Colonic mucosa (tissue), 4 donors: Measurements from ENCODE around the gene OVCH1. TPM values are rescaled to one million over a fixed set of nuclear protein-coding genes. Genes with fewer than 3 reads are reported as not detected.

Source experiments
- DNase-seq: peaks from one replicate; pipeline ENCODE4 v3.0.0-alpha.2; 2020
- H3K27ac ChIP-seq: fragments of 200-600 bp; one replicate; pipeline ENCODE4 v1.8.0; 2021
- H3K27me3 ChIP-seq: fragments of 200-600 bp; one replicate; pipeline ENCODE4 v1.8.0; 2021
- H3K36me3 ChIP-seq: fragments of 200-600 bp; one replicate; pipeline ENCODE4 v1.8.0; 2021
- H3K4me1 ChIP-seq: fragments of 200-600 bp; one replicate; pipeline ENCODE4 v1.8.0; 2021; ENCODE audit warnings: mild to moderate bottlenecking
- H3K4me3 ChIP-seq: fragments of 200-600 bp; one replicate; pipeline ENCODE4 v1.8.0; 2021
- H3K9ac ChIP-seq, 2 donors: one replicate each; pipeline ENCODE4 v1.7.0; 2013; ENCODE audit warnings: control low read depth in 2 of 2, low read depth in 2 of 2, low read length in 2 of 2
- H3K9me3 ChIP-seq: fragments of 200-600 bp; one replicate; pipeline ENCODE4 v1.8.0; 2021
- intact Hi-C: fragments of 100-400 bp; cut with DNase I; formaldehyde crosslinking; loops from one replicate; pipeline ENCODE4 v1.14.1; 2022
- total RNA-seq, 2 donors: library from RNA; stranded (reverse); fragmentation: NEBNext Ultra II Directional in 1 of 2; extraction: Animal tissue kit (Norgen Biotek cat#: 25700) in 1 of 2; gene quantifications; one replicate each; pipeline ENCODE4 v1.2.1, GENCODE V29; 2021
- TF ChIP-seq, protein P1 (sequence below): fragments of 200-600 bp; IDR thresholded peaks from one replicate; pipeline ENCODE4 v1.8.0; 2022; ENCODE audit warnings: antibody characterized with exemption, mild to moderate bottlenecking
- donor health status: healthy.
- donor health status: DM: no; HTN: no; CAD: no.
- donor health status: DM: no; HTN: no; CAD: no.

The OVCH1 gene
- total RNA-seq, 2 donors from 2014 or later: not detected

DNA sequence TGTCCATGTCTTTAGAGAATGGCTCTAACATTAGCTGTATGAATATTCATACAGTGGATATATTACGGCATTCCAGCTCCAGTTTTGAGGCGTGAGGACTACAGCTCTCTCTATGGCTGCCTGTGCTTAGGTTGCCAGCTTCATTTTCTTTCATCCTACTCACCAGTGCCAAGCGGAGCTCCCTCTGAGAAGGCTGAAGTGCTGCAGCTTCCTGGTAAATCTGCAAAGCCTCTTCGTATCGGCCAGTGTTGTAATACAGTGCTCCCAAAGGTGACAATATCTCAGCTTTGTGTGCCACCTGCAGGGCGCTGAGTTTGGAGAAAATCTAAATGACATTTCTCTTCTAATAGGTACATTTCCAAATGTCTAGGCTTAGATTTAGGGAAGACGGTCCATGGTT, 19.8 kb upstream of the OVCH1 start:
- no peaks in the 10 kb centered on the region for H3K27me3 ChIP-seq
- no peak overlapping the region for H3K4me3 ChIP-seq
- no peaks in the 10 kb centered on the region for H3K9me3 ChIP-seq
- H3K36me3 ChIP-seq: no peaks in the 10 kb centered on the region
- no peak for DNase-seq
- H3K9ac ChIP-seq: no peak overlapping the region
- intact Hi-C loops: no loop called here
- no peak overlapping the region for H3K27ac ChIP-seq
- TF ChIP-seq, protein P1, sequence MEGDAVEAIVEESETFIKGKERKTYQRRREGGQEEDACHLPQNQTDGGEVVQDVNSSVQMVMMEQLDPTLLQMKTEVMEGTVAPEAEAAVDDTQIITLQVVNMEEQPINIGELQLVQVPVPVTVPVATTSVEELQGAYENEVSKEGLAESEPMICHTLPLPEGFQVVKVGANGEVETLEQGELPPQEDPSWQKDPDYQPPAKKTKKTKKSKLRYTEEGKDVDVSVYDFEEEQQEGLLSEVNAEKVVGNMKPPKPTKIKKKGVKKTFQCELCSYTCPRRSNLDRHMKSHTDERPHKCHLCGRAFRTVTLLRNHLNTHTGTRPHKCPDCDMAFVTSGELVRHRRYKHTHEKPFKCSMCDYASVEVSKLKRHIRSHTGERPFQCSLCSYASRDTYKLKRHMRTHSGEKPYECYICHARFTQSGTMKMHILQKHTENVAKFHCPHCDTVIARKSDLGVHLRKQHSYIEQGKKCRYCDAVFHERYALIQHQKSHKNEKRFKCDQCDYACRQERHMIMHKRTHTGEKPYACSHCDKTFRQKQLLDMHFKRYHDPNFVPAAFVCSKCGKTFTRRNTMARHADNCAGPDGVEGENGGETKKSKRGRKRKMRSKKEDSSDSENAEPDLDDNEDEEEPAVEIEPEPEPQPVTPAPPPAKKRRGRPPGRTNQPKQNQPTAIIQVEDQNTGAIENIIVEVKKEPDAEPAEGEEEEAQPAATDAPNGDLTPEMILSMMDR: no peak
- H3K4me1 ChIP-seq: no peaks in the 10 kb centered on the region

DNA sequence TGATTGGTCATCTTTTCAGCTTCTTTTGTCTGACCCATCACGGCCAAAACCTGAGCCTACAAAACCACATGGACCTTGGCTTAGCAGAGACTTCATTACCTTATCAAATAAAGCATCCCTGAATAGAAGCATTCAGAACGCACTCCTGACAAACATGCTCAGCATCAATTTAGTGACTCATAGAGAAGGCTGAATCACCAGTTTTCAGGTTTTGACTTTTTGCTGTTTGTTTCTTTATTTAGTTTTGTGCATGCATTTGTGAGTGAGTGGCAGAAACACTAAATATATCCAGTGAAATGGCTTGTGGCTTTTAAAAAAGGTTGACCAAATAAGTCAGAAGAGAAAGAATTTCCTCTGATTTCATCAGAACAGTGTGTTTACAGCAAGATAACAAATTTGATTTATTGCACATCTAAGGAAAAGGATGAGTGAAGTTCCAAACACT, 19.0 kb upstream of the OVCH1 start:
- Histone ChIP-seq H3K4me1 (no peaks in the 10 kb centered on the region), H3K4me3 (no peak overlapping the region), H3K36me3 (no peaks in the 10 kb centered on the region), H3K27me3 (no peaks in the 10 kb centered on the region), H3K9me3 (no peaks in the 10 kb centered on the region), H3K27ac (no peak overlapping the region), H3K9ac (no peak overlapping the region)
- TF ChIP-seq, protein P1: no peak
- DNase-seq: no peak
- intact Hi-C loops: no loop called here

DNA sequence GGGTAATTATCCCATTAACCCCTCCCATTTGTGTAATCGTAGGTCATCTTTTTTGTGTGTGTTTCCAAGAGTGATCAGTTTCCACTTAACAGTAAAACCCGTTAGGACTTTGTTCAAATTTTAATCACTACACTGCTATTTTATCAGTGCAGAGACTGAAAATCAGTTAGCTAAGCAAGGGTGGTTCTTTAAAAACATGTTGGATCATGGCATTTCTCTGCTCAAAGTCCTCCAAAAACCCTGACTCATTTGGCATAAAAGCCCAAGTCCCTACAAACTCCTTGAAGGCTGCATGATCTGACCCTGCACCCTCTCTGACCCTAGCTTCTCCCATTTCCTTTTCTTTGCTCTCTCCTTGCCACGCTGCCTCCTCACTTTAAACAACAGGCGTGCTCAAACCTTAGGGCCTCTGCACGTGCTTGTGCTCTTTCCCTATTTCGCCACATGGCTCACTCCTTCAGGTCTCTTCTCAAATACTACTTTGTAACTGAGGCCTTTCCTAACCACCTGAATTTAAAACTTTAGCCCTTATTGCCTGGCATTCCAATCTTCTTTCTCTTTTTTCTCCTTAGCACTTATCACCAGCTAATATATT, 13.2 kb upstream of the OVCH1 start:
- Histone ChIP-seq H3K36me3 (no peaks in the 10 kb centered on the region), H3K9me3 (no peaks in the 10 kb centered on the region), H3K9ac (no peak overlapping the region), H3K27me3 (no peaks in the 10 kb centered on the region), H3K27ac (no peak overlapping the region), H3K4me3 (no peak overlapping the region), H3K4me1 (no peaks in the 10 kb centered on the region)
- intact Hi-C loops: no loop called here
- TF ChIP-seq, protein P1: no peak
- no peak for DNase-seq

DNA sequence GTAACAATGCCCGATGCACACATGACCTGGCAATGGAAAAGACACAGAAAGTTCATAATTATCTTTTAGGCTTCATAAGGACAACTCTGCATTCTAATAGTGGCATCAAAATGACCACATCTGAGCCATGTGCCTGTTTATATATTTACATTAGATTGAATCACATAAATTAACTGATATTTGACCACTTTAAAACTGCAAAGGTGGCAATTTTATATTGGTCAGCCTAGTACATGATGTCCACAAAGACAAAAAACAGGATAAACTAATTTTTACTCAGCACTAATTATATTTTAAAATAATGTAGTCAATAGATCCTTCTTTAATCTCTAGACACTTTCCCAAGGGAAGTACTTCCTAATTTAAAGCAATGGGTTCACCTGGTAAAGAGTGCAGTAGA, 12.0 kb upstream of the OVCH1 start:
- H3K27me3 ChIP-seq: no peaks in the 10 kb centered on the region
- H3K4me1 ChIP-seq: no peaks in the 10 kb centered on the region
- H3K27ac ChIP-seq: no peak overlapping the region
- TF ChIP-seq, protein P1: no peak
- no peaks in the 10 kb centered on the region for H3K36me3 ChIP-seq
- DNase-seq: no peak
- H3K4me3 ChIP-seq: no peak overlapping the region
- intact Hi-C loops: no loop called here
- H3K9me3 ChIP-seq: no peaks in the 10 kb centered on the region
- no peak overlapping the region for H3K9ac ChIP-seq

DNA sequence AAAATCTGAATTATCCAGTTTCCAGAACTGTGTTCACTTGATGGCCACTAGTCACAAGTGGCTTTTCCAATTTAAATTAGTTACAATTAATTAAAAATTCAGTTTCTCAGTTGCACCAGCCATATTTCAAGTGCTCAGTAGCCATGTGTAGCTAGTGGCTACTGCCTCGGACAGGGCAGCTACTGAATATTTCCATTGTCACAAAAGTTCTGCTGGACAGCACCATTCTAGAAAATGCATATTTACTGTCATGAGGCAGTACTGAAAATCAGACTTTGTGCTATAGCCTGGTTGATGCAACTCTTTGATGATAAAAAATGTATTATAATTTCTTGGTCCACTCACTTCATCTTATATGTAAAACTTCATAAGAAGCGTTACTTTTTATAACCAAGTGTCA, 11.5 kb upstream of the OVCH1 start:
- H3K4me1 ChIP-seq: no peaks in the 10 kb centered on the region
- H3K27ac ChIP-seq: no peak overlapping the region
- H3K36me3 ChIP-seq: no peaks in the 10 kb centered on the region
- TF ChIP-seq, protein P1: no peak
- DNase-seq: no peak
- H3K4me3 ChIP-seq: no peak overlapping the region
- H3K9me3 ChIP-seq: no peaks in the 10 kb centered on the region
- H3K9ac ChIP-seq: no peak overlapping the region
- intact Hi-C loops: no loop called here
- no peaks in the 10 kb centered on the region for H3K27me3 ChIP-seq
